ENCODE measurements around the gene RALGDS.

Gene RALGDS

GRCh38 chr9:133066181-133066983 lies 54.7 kb downstream of the RALGDS start:
- no peak for TF ChIP-seq CEBPB (IDR thresholded peaks at IDR 0.05)
- no peak for TF ChIP-seq REST (IDR thresholded peaks at IDR 0.05; ENCODE audit: low read depth)
- TF ChIP-seq YY1 (IDR thresholded peaks at IDR 0.05; ENCODE audit: low read depth): no peak
- no peak for TF ChIP-seq EGR1 (IDR thresholded peaks at IDR 0.05)
- TF ChIP-seq MAX (IDR thresholded peaks at IDR 0.05): no peak
- no peak for TF ChIP-seq TCF12 (IDR thresholded peaks at IDR 0.05; ENCODE audit: low read depth)
- TF ChIP-seq TAF1 (IDR thresholded peaks at IDR 0.05; ENCODE audit: low read depth): no peak
- TF ChIP-seq CREB1 (IDR thresholded peaks at IDR 0.05; ENCODE audit: low read depth): no peak
- TF ChIP-seq ZBTB7A (IDR thresholded peaks at IDR 0.05; ENCODE audit: low read depth): no peak
- TF ChIP-seq EP300 (IDR thresholded peaks at IDR 0.05; ENCODE audit: borderline replicate concordance): no peak
- no peak for TF ChIP-seq RAD21 (IDR thresholded peaks at IDR 0.05; ENCODE audit: low read depth)
- TF ChIP-seq TEAD4 (IDR thresholded peaks at IDR 0.05): no peak
- no peak for TF ChIP-seq NFIC (IDR thresholded peaks at IDR 0.05)
- TF ChIP-seq USF1 (IDR thresholded peaks at IDR 0.05): no peak
- TF ChIP-seq FOXM1 (IDR thresholded peaks at IDR 0.05; ENCODE audit: borderline replicate concordance, low read depth): no peak

GRCh38 chr9:133065070-133065388 lies 56.0 kb downstream of the RALGDS start:
- TF ChIP-seq REST (IDR thresholded peaks at IDR 0.05; ENCODE audit: low read depth) (no peak), FOXM1 (IDR thresholded peaks at IDR 0.05; ENCODE audit: borderline replicate concordance, low read depth) (no peak), CREB1 (IDR thresholded peaks at IDR 0.05; ENCODE audit: low read depth) (no peak), YY1 (IDR thresholded peaks at IDR 0.05; ENCODE audit: low read depth) (no peak), TEAD4 (IDR thresholded peaks at IDR 0.05) (no peak), TAF1 (IDR thresholded peaks at IDR 0.05; ENCODE audit: low read depth) (no peak), TCF12 (IDR thresholded peaks at IDR 0.05; ENCODE audit: low read depth) (no peak), EP300 (IDR thresholded peaks at IDR 0.05; ENCODE audit: borderline replicate concordance) (no peak), ZBTB7A (IDR thresholded peaks at IDR 0.05; ENCODE audit: low read depth) (no peak), RAD21 (IDR thresholded peaks at IDR 0.05; ENCODE audit: low read depth) (no peak), MAX (IDR thresholded peaks at IDR 0.05) (no peak)

GRCh38 chr9:133064241-133065069 lies 56.6 kb downstream of the RALGDS start:
- TF ChIP-seq TEAD4 (IDR thresholded peaks at IDR 0.05) (no peak), ZBTB7A (IDR thresholded peaks at IDR 0.05; ENCODE audit: low read depth) (no peak), NFIC (IDR thresholded peaks at IDR 0.05) (no peak), YY1 (IDR thresholded peaks at IDR 0.05; ENCODE audit: low read depth) (no peak), RAD21 (IDR thresholded peaks at IDR 0.05; ENCODE audit: low read depth) (no peak), MAX (IDR thresholded peaks at IDR 0.05) (no peak), CREB1 (IDR thresholded peaks at IDR 0.05; ENCODE audit: low read depth) (no peak), EP300 (IDR thresholded peaks at IDR 0.05; ENCODE audit: borderline replicate concordance) (no peak), REST (IDR thresholded peaks at IDR 0.05; ENCODE audit: low read depth) (no peak), FOXM1 (IDR thresholded peaks at IDR 0.05; ENCODE audit: borderline replicate concordance, low read depth) (no peak), EGR1 (IDR thresholded peaks at IDR 0.05) (no peak), USF1 (IDR thresholded peaks at IDR 0.05) (no peak), CEBPB (IDR thresholded peaks at IDR 0.05) (no peak)
